H1 (cell line): ENCODE results near the gene RAP1A. TPM values are rescaled to one million over a fixed set of nuclear protein-coding genes. Genes with fewer than 3 reads are reported as not detected.
A peak's percentile ranks its signal among the peaks of the same experiment; 100 is the strongest.

Experiments used
- CTCF ChIA-PET: fragments of 300-600 bp; sonication (Branson Sonifier 250); formaldehyde crosslinking; loops from one replicate; lab custom pipeline; 2021; ENCODE audit not compliant: partially characterized antibody; lab: Charles Lee
- POLR2A ChIA-PET: fragments of 300-600 bp; sonication (Branson Sonifier 250); formaldehyde crosslinking; loops from one replicate; lab custom pipeline; 2021; ENCODE audit warnings: inconsistent platforms; ENCODE audit not compliant: partially characterized antibody; lab: Charles Lee
- DNase-seq, 2 experiments: peaks; one replicate each; pipeline versions ENCODE4 v3.0.0 to v3.0.0-alpha.2; 2010 to 2022; ENCODE audit warnings: low spot score in 2 of 2, low read depth in 1 of 2, mixed read lengths in 1 of 2
- FAIRE-seq: peaks from 2 replicates; lab custom pipeline; 2011; peaks lifted over from hg19 to GRCh38; lab: Jason Lieb, UNC
- H2AFZ ChIP-seq: 2 replicates; pipeline ENCODE4 v1.8.1; 2012; ENCODE audit warnings: low read length, inconsistent platforms
- H2AK5ac ChIP-seq: 2 replicates; pipeline ENCODE4 v1.6.1; 2013; ENCODE audit warnings: low read depth, low read length
- H2BK120ac ChIP-seq: replicated peaks from 2 replicates; pipeline ENCODE3; 2013; ENCODE audit warnings: low read depth, low read length, inconsistent platforms
- H2BK12ac ChIP-seq: 2 replicates; pipeline ENCODE4 v1.6.1; 2013; ENCODE audit warnings: low read depth, low read length
- H2BK15ac ChIP-seq: 2 replicates; pipeline ENCODE4 v1.6.1; 2013; ENCODE audit warnings: low read length
- H2BK20ac ChIP-seq: 2 replicates; pipeline ENCODE4 v1.6.1; 2013; ENCODE audit warnings: low read length
- H2BK5ac ChIP-seq: 2 replicates; pipeline ENCODE4 v1.6.1; 2013; ENCODE audit warnings: low read depth, low read length
- H3K14ac ChIP-seq: 2 replicates; pipeline ENCODE4 v1.6.1; 2013; ENCODE audit warnings: inconsistent platforms; ENCODE audit not compliant: insufficient read length
- H3K18ac ChIP-seq: 2 replicates; pipeline ENCODE4 v1.6.1; 2013; ENCODE audit warnings: low read length; ENCODE audit errors: extremely low read depth
- H3K23ac ChIP-seq: 2 replicates; pipeline ENCODE4 v1.6.1; 2013; ENCODE audit warnings: inconsistent platforms; ENCODE audit not compliant: insufficient read length
- H3K23me2 ChIP-seq: 2 replicates; pipeline ENCODE4 v1.6.1; 2013; ENCODE audit warnings: low read depth, low read length
- H3K27ac ChIP-seq: 2 replicates; pipeline ENCODE4 v1.6.1; 2011; ENCODE audit warnings: low read depth, low read length, inconsistent platforms
- H3K27me3 ChIP-seq, 4 experiments: replicated peaks in 1 of 4; 1 replicate in 1 of 4; 2 replicates in 3 of 4; pipeline versions ENCODE4 v1.6.1 to v1.8.1; 2011 to 2013; ENCODE audit warnings: low read length in 3 of 4, mild to moderate bottlenecking in 3 of 4, inconsistent platforms in 2 of 4, mixed read lengths in 2 of 4, moderate library complexity in 1 of 4; ENCODE audit not compliant: control insufficient read depth in 3 of 4, insufficient read depth in 3 of 4; ENCODE audit errors: extremely low read depth in 1 of 4
- H3K36me3 ChIP-seq, 4 experiments: 2 replicates each; pipeline versions ENCODE4 v1.6.1 to v1.8.1; 2011 to 2013; ENCODE audit warnings: mild to moderate bottlenecking in 4 of 4, low read length in 3 of 4, moderate library complexity in 2 of 4, control low read depth in 1 of 4, inconsistent platforms in 1 of 4; ENCODE audit not compliant: insufficient read depth in 4 of 4, control insufficient read depth in 2 of 4
- H3K4ac ChIP-seq: replicated peaks from 2 replicates; pipeline ENCODE3; 2013; ENCODE audit warnings: low read length, low read depth, mixed read lengths, inconsistent platforms; ENCODE audit not compliant: insufficient read length
- H3K4me1 ChIP-seq, 4 experiments: replicated peaks in 1 of 4; 1 replicate in 1 of 4; 2 replicates in 3 of 4; pipeline versions ENCODE4 v1.6.1 to v1.8.1; 2011 to 2013; ENCODE audit warnings: low read length in 3 of 4, inconsistent platforms in 2 of 4, mixed read lengths in 1 of 4; ENCODE audit not compliant: insufficient read depth in 4 of 4, control insufficient read depth in 3 of 4
- H3K4me2 ChIP-seq, 2 experiments: 2 replicates each; pipeline versions ENCODE4 v1.6.1 to v1.8.1; 2011 to 2013; ENCODE audit warnings: low read depth in 2 of 2, low read length in 2 of 2, control low read depth in 1 of 2, inconsistent platforms in 1 of 2, mild to moderate bottlenecking in 1 of 2; ENCODE audit not compliant: insufficient read depth in 1 of 2
- H3K4me3 ChIP-seq, 4 experiments: fragments of 200-600, 300-600 bp in 1 of 4; sonication (generic), shearing (Covaris generic), sonication (Bioruptor Twin) in 1 of 4; 2 replicates each; pipeline versions ENCODE4 v1.5.1 to v1.8.1; 2011 to 2016; ENCODE audit warnings: low read length in 4 of 4, low read depth in 3 of 4, control low read depth in 2 of 4, inconsistent platforms in 2 of 4, mild to moderate bottlenecking in 2 of 4, mixed read lengths in 1 of 4, moderate library complexity in 1 of 4; ENCODE audit not compliant: insufficient read depth in 2 of 4; ENCODE audit errors: extremely low read depth in 1 of 4
- H3K56ac ChIP-seq: replicated peaks from 2 replicates; pipeline ENCODE3; 2013; ENCODE audit warnings: low read depth, mild to moderate bottlenecking, mixed read lengths, low read length, inconsistent platforms; ENCODE audit not compliant: insufficient read length
- H3K79me1 ChIP-seq: 2 replicates; pipeline ENCODE4 v1.6.1; 2013; ENCODE audit warnings: low read depth, low read length, control low read depth
- H3K79me2 ChIP-seq, 2 experiments: 2 replicates each; pipeline versions ENCODE4 v1.6.1 to v1.8.1; 2012 to 2013; ENCODE audit warnings: low read length in 2 of 2, mild to moderate bottlenecking in 2 of 2, inconsistent platforms in 1 of 2; ENCODE audit not compliant: insufficient read depth in 2 of 2, control insufficient read depth in 1 of 2
- H3K9ac ChIP-seq, 4 experiments: replicated peaks in 1 of 4; 1 replicate in 1 of 4; 2 replicates in 3 of 4; pipeline versions ENCODE4 v1.6.1 to v1.8.1; 2011 to 2013; ENCODE audit warnings: low read depth in 3 of 4, low read length in 3 of 4, control low read depth in 2 of 4, mild to moderate bottlenecking in 2 of 4, moderate library complexity in 2 of 4, inconsistent platforms in 1 of 4; ENCODE audit errors: extremely low read depth in 1 of 4
- H3K9me3 ChIP-seq, 2 experiments: 2 replicates each; pipeline versions ENCODE4 v1.6.1 to v1.8.1; 2012 to 2013; ENCODE audit warnings: mild to moderate bottlenecking in 2 of 2, moderate library complexity in 2 of 2, control low read depth in 1 of 2, inconsistent platforms in 1 of 2, low read depth in 1 of 2, low read length in 1 of 2, mixed read lengths in 1 of 2; ENCODE audit not compliant: insufficient read depth in 2 of 2
- H4K20me1 ChIP-seq, 2 experiments: replicated peaks in 1 of 2; 2 replicates each; pipeline versions ENCODE3 to v1.8.1; 2011 to 2013; ENCODE audit warnings: inconsistent platforms in 2 of 2, low read length in 2 of 2, mild to moderate bottlenecking in 1 of 2; ENCODE audit not compliant: insufficient read depth in 2 of 2, control insufficient read depth in 1 of 2
- H4K5ac ChIP-seq: 2 replicates; pipeline ENCODE4 v1.6.1; 2013; ENCODE audit warnings: low read length, low read depth, mixed read lengths, inconsistent platforms; ENCODE audit not compliant: insufficient read length
- H4K8ac ChIP-seq: 2 replicates; pipeline ENCODE4 v1.8.0; 2013; ENCODE audit warnings: mild to moderate bottlenecking, moderate library complexity, low read length, inconsistent platforms; ENCODE audit not compliant: insufficient read depth; ENCODE audit errors: extremely low read depth
- H4K91ac ChIP-seq: replicated peaks from 2 replicates; pipeline ENCODE3; 2013; ENCODE audit warnings: low read length, mixed read lengths, inconsistent platforms; ENCODE audit not compliant: insufficient read length
- CEBPB ChIP-seq: IDR thresholded peaks from 2 replicates; pipeline ENCODE4 v1.6.1; 2012; ENCODE audit warnings: low read depth, low read length
- CHD2 ChIP-seq: IDR thresholded peaks from 2 replicates; pipeline ENCODE4 v1.6.1; 2012; ENCODE audit warnings: low read length, improper control_type of control experiment
- EGR1 ChIP-seq: IDR thresholded peaks from 2 replicates; pipeline ENCODE4 v1.6.1; 2011; ENCODE audit warnings: low read depth, low read length, borderline replicate concordance
- FOSL1 ChIP-seq: IDR thresholded peaks from 2 replicates; pipeline ENCODE4 v1.6.1; 2011; ENCODE audit warnings: mild to moderate bottlenecking, low read depth, low read length, moderate library complexity; ENCODE audit not compliant: insufficient read depth
- HDAC6 ChIP-seq: IDR thresholded peaks from one replicate; pipeline ENCODE4 v1.7.1; 2012; ENCODE audit warnings: low read depth, mild to moderate bottlenecking, inconsistent platforms, low read length, moderate library complexity
- SP2 ChIP-seq: IDR thresholded peaks from 2 replicates; pipeline ENCODE4 v1.6.1; 2012; ENCODE audit warnings: mild to moderate bottlenecking, low read length, inconsistent platforms
- WGBS, 2 experiments: shearing (Covaris generic) in 1 of 2; methylation state at CpG; one replicate each; pipeline versions ENCODE4 v1.1.6 to v1.1.7; 2013 to 2015; ENCODE audit warnings: low lambda C conversion rate in 2 of 2, mixed read lengths in 2 of 2, inconsistent platforms in 1 of 2, low coverage in 1 of 2, missing lambda C conversion rate in 1 of 2; ENCODE audit not compliant: insufficient replicate concordance in 2 of 2, insufficient coverage in 1 of 2, insufficient read length in 1 of 2; ENCODE audit errors: extremely low coverage in 1 of 2, missing lambda C conversion rate in 1 of 2; 5-methylcytosine and 5-hydroxymethylcytosine counted together
- polyA plus RNA-seq, 7 experiments: library from polyadenylated mRNA; depleted of rRNA in 3 of 7; stranded (reverse) in 5 of 7; unstranded in 2 of 7; fragments of >200 nt in 5 of 7; fragments of 200-250 nt in 2 of 7; gene quantifications; 1 replicate in 5 of 7; 2 replicates in 1 of 7; 4 replicates in 1 of 7; pipeline versions ENCODE4 v1.2.1 to v1.2.3, GENCODE V29; 2011 to 2013; ENCODE audit warnings: missing spikeins in 2 of 7, mixed read lengths in 2 of 7
- total RNA-seq: library from RNA; stranded (reverse); fragmentation: NEBNext Ultra II Directional; extraction: Animal tissue kit (Norgen Biotek cat#: 25700); gene quantifications from 2 replicates; pipeline ENCODE4 v1.2.1, GENCODE V29; 2021

RAP1A gene
- total and polyA plus RNA-seq, 2 of the 8 experiments (the other 6 are each of a cell fraction or from before 2014, with no cell fraction given) = 10.9 to 35.8 TPM

DNA sequence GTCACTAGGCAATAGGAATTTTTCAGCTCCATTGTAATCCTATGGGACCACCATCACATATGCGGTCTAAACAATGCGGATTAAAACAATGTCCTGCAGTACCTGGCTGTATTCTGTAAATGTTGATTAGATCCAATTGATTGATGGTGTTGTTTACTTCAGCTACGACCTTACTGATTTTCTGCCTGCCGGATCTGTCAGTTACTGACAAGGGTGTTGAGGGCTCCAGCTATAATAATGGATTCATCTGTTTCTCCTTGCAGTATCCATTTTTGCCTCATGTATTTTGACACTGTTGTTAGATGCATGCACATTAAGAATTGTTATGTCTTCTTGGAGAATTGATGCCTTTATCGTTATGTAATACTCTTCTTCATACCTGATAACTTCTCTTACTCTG, 39.0 kb downstream of the RAP1A start:
- peaks cover 0 to 64% of the 10 kb centered on the region in 2 experiments; a peak in 2 of 4 replicates for H3K79me2 ChIP-seq
- H4K8ac ChIP-seq = no peak overlapping the region
- no peak for DNase-seq
- no peak overlapping the region for H2BK12ac ChIP-seq
- no peak overlapping the region for H2BK5ac ChIP-seq
- H3K4me3 ChIP-seq = no peak overlapping the region
- H3K4ac ChIP-seq = no peak overlapping the region
- H2AFZ ChIP-seq = no peak overlapping the region
- no peak overlapping the region for H3K23ac ChIP-seq
- H4K91ac ChIP-seq = no peak overlapping the region
- TF ChIP-seq CHD2 (no peak), EGR1 (no peak), SP2 (no peak), HDAC6 (no peak), FOSL1 (no peak), CEBPB (no peak)
- TF ChIP-seq, all 59 proteins: peak for 0
- Histone ChIP-seq H3K9ac (no peak overlapping the region), H2BK120ac (no peak overlapping the region), H3K56ac (no peak overlapping the region), H3K4me1 (peaks cover 0 to 8% (median 0%) of the 10 kb centered on the region in 4 experiments; a peak in 2 of 7 replicates), H4K5ac (no peak overlapping the region), H3K4me2 (no peak overlapping the region), H2BK20ac (no peak overlapping the region), H3K79me1 (no peaks in the 10 kb centered on the region), H4K20me1 (peaks cover 0 to 2% of the 10 kb centered on the region in 2 experiments), H3K23me2 (no peaks in the 10 kb centered on the region), H2AK5ac (no peak overlapping the region), H3K14ac (no peak overlapping the region), H3K27me3 (no peaks in the 10 kb centered on the region), H3K18ac (no peak overlapping the region), H3K27ac (no peak overlapping the region), H2BK15ac (no peak overlapping the region), H3K9me3 (no peaks in the 10 kb centered on the region), H3K36me3 (no peaks in the 10 kb centered on the region)
- WGBS, 2 experiments = 75% methylated on average over 5 of the region's 5 CpGs; no CpG with 5 or more reads in 1 of the 2 experiments
- ChIA-PET CTCF (interaction anchor here (1.2 to 1.6 kb wide), 3 partner anchors 12 to 177 kb away, joined by 5 to 15 read pairs (median 6); no protein-coding TSS in a partner anchor), POLR2A (interaction anchor here (0.8 to 1.0 kb wide), 3 partner anchors 10 to 141 kb away, joined by 3 to 4 read pairs (median 3); no protein-coding TSS in a partner anchor)
- FAIRE-seq = peak; percentile 58
